Neural progenitor cell (in vitro differentiated cells): ENCODE measurements around the gene NT5DC3. TPM values are rescaled to one million over a fixed set of nuclear protein-coding genes. Genes with fewer than 3 reads are reported as not detected.

Experiments used
- DNase-seq: peaks from one replicate; pipeline ENCODE4 v3.0.0-alpha.2; 2016; ENCODE audit warnings: low spot score
- H2AFZ ChIP-seq: fragments of 200-600 bp; sonication (generic); replicated peaks from 2 replicates; pipeline ENCODE4 v1.6.1; 2016; ENCODE audit warnings: antibody characterized with exemption
- H3F3A ChIP-seq: fragments of 200-600 bp; sonication (generic); 2 replicates; pipeline ENCODE4 v1.6.1; 2016; ENCODE audit warnings: antibody characterized with exemption, low read depth
- H3K27ac ChIP-seq: fragments of 200-600 bp; sonication (generic); 2 replicates; pipeline ENCODE4 v1.5.1; 2016; ENCODE audit warnings: mild to moderate bottlenecking
- H3K27me3 ChIP-seq: fragments of 200-600 bp; sonication (generic); 2 replicates; pipeline ENCODE4 v1.6.1; 2016; ENCODE audit warnings: mild to moderate bottlenecking, moderate library complexity
- H3K36me3 ChIP-seq: fragments of 200-600 bp; sonication (generic); 2 replicates; pipeline ENCODE4 v1.5.1; 2016
- H3K4me1 ChIP-seq: fragments of 200-600 bp; sonication (generic); 2 replicates; pipeline ENCODE4 v1.6.1; 2016; ENCODE audit warnings: mixed run types
- H3K4me2 ChIP-seq: fragments of 200-600 bp; sonication (generic); 2 replicates; pipeline ENCODE4 v1.6.1; 2016
- H3K4me3 ChIP-seq: fragments of 200-600 bp; sonication (generic); 2 replicates; pipeline ENCODE4 v1.5.1; 2016
- H3K79me2 ChIP-seq: fragments of 200-600 bp; sonication (generic); 2 replicates; pipeline ENCODE4 v1.6.1; 2016; ENCODE audit warnings: low read depth
- H3K9ac ChIP-seq: fragments of 200-600 bp; sonication (generic); 2 replicates; pipeline ENCODE4 v1.6.1; 2016
- H3K9me3 ChIP-seq: fragments of 200-600 bp; sonication (generic); 2 replicates; pipeline ENCODE4 v1.5.1; 2016; ENCODE audit warnings: low read depth
- H4K20me1 ChIP-seq: fragments of 200-600 bp; sonication (generic); 2 replicates; pipeline ENCODE4 v1.6.1; 2016; ENCODE audit warnings: low read depth
- H3K27ac Mint-ChIP-seq: 3 replicates; pipeline ENCODE4 v1.8.0; 2021; ENCODE audit warnings: mixed read lengths
- H3K27me3 Mint-ChIP-seq: 2 replicates; pipeline ENCODE4 v1.8.0; 2022; ENCODE audit warnings: low read depth, mild to moderate bottlenecking, inconsistent platforms, moderate library complexity, mixed read lengths; ENCODE audit not compliant: insufficient read depth
- H3K36me3 Mint-ChIP-seq: 3 replicates; pipeline ENCODE4 v1.8.0; 2021; ENCODE audit warnings: mixed read lengths
- H3K4me1 Mint-ChIP-seq: 3 replicates; pipeline ENCODE4 v1.8.0; 2021; ENCODE audit warnings: mixed read lengths
- H3K4me3 Mint-ChIP-seq: 3 replicates; pipeline ENCODE4 v1.8.0; 2021; ENCODE audit warnings: mild to moderate bottlenecking, moderate library complexity, mixed read lengths
- H3K9me3 Mint-ChIP-seq: 3 replicates; pipeline ENCODE4 v1.8.0; 2020; ENCODE audit warnings: mixed read lengths
- EZH2 ChIP-seq: fragments of 200-600 bp; sonication (generic); IDR thresholded peaks from 2 replicates; pipeline ENCODE4 v1.6.1; 2017; ENCODE audit warnings: antibody characterized with exemption, mild to moderate bottlenecking, moderate library complexity
- EZH2phosphoT487 ChIP-seq: fragments of 200-600 bp; sonication (generic); IDR thresholded peaks from 2 replicates; pipeline ENCODE4 v1.6.1; 2017; ENCODE audit warnings: antibody characterized with exemption
- total RNA-seq: library from RNA; depleted of rRNA; stranded (reverse); fragments of >200 nt; gene quantifications from 2 replicates; pipeline ENCODE4 v1.2.3, GENCODE V29; 2015; ENCODE audit warnings: low replicate concordance
- TF ChIP-seq, protein P1 (sequence below): fragments of 200-600 bp; sonication (generic); IDR thresholded peaks from 2 replicates; pipeline ENCODE4 v1.5.1; 2017; ENCODE audit warnings: antibody characterized with exemption, mild to moderate bottlenecking

NT5DC3 gene
- total RNA-seq, 1 donor from 2014 or later = 3.1 TPM

DNA sequence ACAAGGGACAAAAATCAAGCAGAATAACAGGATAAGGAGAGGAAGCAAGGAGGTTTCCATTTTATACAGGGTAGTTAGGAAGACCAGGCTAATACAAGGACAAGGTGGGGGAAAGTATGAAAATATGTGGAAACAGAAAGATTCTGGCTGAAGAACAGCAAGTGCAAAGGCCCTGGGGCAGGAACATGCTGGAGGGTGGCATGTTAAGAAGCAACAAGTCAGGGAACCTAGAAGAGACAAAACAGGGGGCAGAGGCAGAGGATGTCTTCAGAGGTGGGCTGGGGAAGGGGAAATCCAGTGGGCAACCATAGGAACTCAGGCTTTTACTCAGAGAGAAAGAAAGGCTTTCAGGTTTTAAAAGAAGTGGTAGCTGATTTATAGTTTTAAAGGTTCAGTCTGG, 54.8 kb downstream of the NT5DC3 start:
- Histone ChIP-seq H3K79me2 (no peaks in the 10 kb centered on the region), H3K4me3 (no peak overlapping the region), H3K36me3 (no peaks in the 10 kb centered on the region), H2AFZ (no peak overlapping the region), H3K9ac (no peak overlapping the region), H4K20me1 (no peaks in the 10 kb centered on the region), H3K4me1 (no peaks in the 10 kb centered on the region), H3F3A (no peaks in the 10 kb centered on the region), H3K27me3 (no peaks in the 10 kb centered on the region), H3K9me3 (no peaks in the 10 kb centered on the region), H3K27ac (no peak overlapping the region), H3K4me2 (no peak overlapping the region)
- no peaks in the 10 kb centered on the region for H3K9me3 Mint-ChIP-seq
- no peaks in the 10 kb centered on the region for H3K27me3 Mint-ChIP-seq
- DNase-seq = no peak
- H3K4me3 Mint-ChIP-seq = no peak overlapping the region
- H3K36me3 Mint-ChIP-seq = peaks cover 12% of the 10 kb centered on the region
- no peak for TF ChIP-seq EZH2
- H3K4me1 Mint-ChIP-seq = no peaks in the 10 kb centered on the region
- H3K27ac Mint-ChIP-seq = no peak overlapping the region

- Histone ChIP-seq H3K36me3 (no peaks in the 10 kb centered on the region), H3F3A (no peaks in the 10 kb centered on the region), H3K27me3 (no peaks in the 10 kb centered on the region), H3K9ac (no peak overlapping the region), H3K79me2 (no peaks in the 10 kb centered on the region), H3K4me1 (no peaks in the 10 kb centered on the region), H3K9me3 (no peaks in the 10 kb centered on the region), H3K27ac (no peak overlapping the region), H3K4me3 (no peak overlapping the region), H3K4me2 (no peak overlapping the region), H2AFZ (no peak overlapping the region), H4K20me1 (no peaks in the 10 kb centered on the region)
- TF ChIP-seq EZH2 (no peak), EZH2phosphoT487 (no peak)
- TF ChIP-seq, protein P1, sequence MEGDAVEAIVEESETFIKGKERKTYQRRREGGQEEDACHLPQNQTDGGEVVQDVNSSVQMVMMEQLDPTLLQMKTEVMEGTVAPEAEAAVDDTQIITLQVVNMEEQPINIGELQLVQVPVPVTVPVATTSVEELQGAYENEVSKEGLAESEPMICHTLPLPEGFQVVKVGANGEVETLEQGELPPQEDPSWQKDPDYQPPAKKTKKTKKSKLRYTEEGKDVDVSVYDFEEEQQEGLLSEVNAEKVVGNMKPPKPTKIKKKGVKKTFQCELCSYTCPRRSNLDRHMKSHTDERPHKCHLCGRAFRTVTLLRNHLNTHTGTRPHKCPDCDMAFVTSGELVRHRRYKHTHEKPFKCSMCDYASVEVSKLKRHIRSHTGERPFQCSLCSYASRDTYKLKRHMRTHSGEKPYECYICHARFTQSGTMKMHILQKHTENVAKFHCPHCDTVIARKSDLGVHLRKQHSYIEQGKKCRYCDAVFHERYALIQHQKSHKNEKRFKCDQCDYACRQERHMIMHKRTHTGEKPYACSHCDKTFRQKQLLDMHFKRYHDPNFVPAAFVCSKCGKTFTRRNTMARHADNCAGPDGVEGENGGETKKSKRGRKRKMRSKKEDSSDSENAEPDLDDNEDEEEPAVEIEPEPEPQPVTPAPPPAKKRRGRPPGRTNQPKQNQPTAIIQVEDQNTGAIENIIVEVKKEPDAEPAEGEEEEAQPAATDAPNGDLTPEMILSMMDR = no peak
- DNase-seq = no peak
- Mint-ChIP-seq H3K27me3 (no peaks in the 10 kb centered on the region), H3K36me3 (peaks cover 12% of the 10 kb centered on the region), H3K4me1 (no peaks in the 10 kb centered on the region), H3K9me3 (no peaks in the 10 kb centered on the region), H3K4me3 (no peak overlapping the region), H3K27ac (no peak overlapping the region)
These were observed 55.6 kb downstream of the NT5DC3 start for GRCh38 chr12:103785243-103786031.

GRCh38 chr12:103783744-103784664, 57.0 kb downstream of the NT5DC3 start:
- Histone ChIP-seq H3K36me3 (no peaks in the 10 kb centered on the region), H2AFZ (no peak overlapping the region), H3K9me3 (no peaks in the 10 kb centered on the region), H3K27me3 (no peaks in the 10 kb centered on the region), H3K4me3 (no peak overlapping the region), H3K79me2 (no peaks in the 10 kb centered on the region), H3K27ac (no peak overlapping the region), H3K4me1 (no peaks in the 10 kb centered on the region), H4K20me1 (no peaks in the 10 kb centered on the region), H3K4me2 (no peak overlapping the region), H3K9ac (no peak overlapping the region), H3F3A (no peaks in the 10 kb centered on the region)
- peaks cover 17% of the 10 kb centered on the region for H3K36me3 Mint-ChIP-seq
- no peak overlapping the region for H3K4me3 Mint-ChIP-seq
- no peak for DNase-seq
- H3K4me1 Mint-ChIP-seq = peaks cover 2% of the 10 kb centered on the region
- no peaks in the 10 kb centered on the region for H3K9me3 Mint-ChIP-seq
- no peaks in the 10 kb centered on the region for H3K27me3 Mint-ChIP-seq
- TF ChIP-seq EZH2 = no peak
- TF ChIP-seq, protein P1 = no peak
- no peak for TF ChIP-seq EZH2phosphoT487
- no peak overlapping the region for H3K27ac Mint-ChIP-seq
